IPS-15b (cell line): ENCODE data around the gene DCLK3.

Source experiments
- H3K27me3 ChIP-seq: one replicate; pipeline ENCODE4 v1.6.1; 2013; ENCODE audit warnings: low read length; ENCODE audit not compliant: control insufficient read depth, insufficient read depth
- H3K36me3 ChIP-seq: one replicate; pipeline ENCODE4 v1.6.1; 2013; ENCODE audit warnings: low read length; ENCODE audit not compliant: control insufficient read depth, insufficient read depth
- H3K4me1 ChIP-seq: one replicate; pipeline ENCODE4 v1.6.1; 2013; ENCODE audit warnings: mild to moderate bottlenecking, low read length; ENCODE audit not compliant: control insufficient read depth, insufficient read depth
- H3K4me3 ChIP-seq: one replicate; pipeline ENCODE4 v1.5.1; 2013; ENCODE audit warnings: low read depth, low read length
- H3K9ac ChIP-seq: one replicate; pipeline ENCODE4 v1.6.1; 2013; ENCODE audit warnings: low read depth, mild to moderate bottlenecking, low read length
- H3K9me3 ChIP-seq: one replicate; pipeline ENCODE4 v1.6.1; 2013; ENCODE audit warnings: mild to moderate bottlenecking, low read length; ENCODE audit not compliant: control insufficient read depth, insufficient read depth

Gene DCLK3

GRCh38 chr3:36733162-36733696 is 31.1 kb downstream of the DCLK3 start:
- H3K36me3 ChIP-seq, result no peaks in the 10 kb centered on the region
- no peaks in the 10 kb centered on the region for H3K9me3 ChIP-seq
- H3K4me3 ChIP-seq, result no peak overlapping the region
- H3K4me1 ChIP-seq, result no peaks in the 10 kb centered on the region
- no peaks in the 10 kb centered on the region for H3K27me3 ChIP-seq
- no peak overlapping the region for H3K9ac ChIP-seq

GRCh38 chr3:36730966-36731365 is 33.4 kb downstream of the DCLK3 start:
- no peaks in the 10 kb centered on the region for H3K36me3 ChIP-seq
- no peaks in the 10 kb centered on the region for H3K27me3 ChIP-seq
- no peaks in the 10 kb centered on the region for H3K4me1 ChIP-seq
- no peak overlapping the region for H3K9ac ChIP-seq
- no peaks in the 10 kb centered on the region for H3K9me3 ChIP-seq
- no peak overlapping the region for H3K4me3 ChIP-seq

GRCh38 chr3:36729204-36730056 is 34.9 kb downstream of the DCLK3 start:
- no peaks in the 10 kb centered on the region for H3K4me1 ChIP-seq
- H3K27me3 ChIP-seq, result no peaks in the 10 kb centered on the region
- no peak overlapping the region for H3K4me3 ChIP-seq
- H3K36me3 ChIP-seq, result no peaks in the 10 kb centered on the region
- no peaks in the 10 kb centered on the region for H3K9me3 ChIP-seq
- H3K9ac ChIP-seq, result no peak overlapping the region

GRCh38 chr3:36714343-36715086 is 49.8 kb downstream of the DCLK3 start:
- Histone ChIP-seq H3K27me3 (no peaks in the 10 kb centered on the region), H3K4me1 (no peaks in the 10 kb centered on the region), H3K4me3 (no peak overlapping the region), H3K9me3 (no peaks in the 10 kb centered on the region), H3K36me3 (no peaks in the 10 kb centered on the region), H3K9ac (no peak overlapping the region)

GRCh38 chr3:36713904-36714303 is 50.4 kb downstream of the DCLK3 start:
- Histone ChIP-seq H3K27me3 (no peaks in the 10 kb centered on the region), H3K9me3 (no peaks in the 10 kb centered on the region), H3K4me3 (no peak overlapping the region), H3K36me3 (no peaks in the 10 kb centered on the region), H3K9ac (no peak overlapping the region), H3K4me1 (no peaks in the 10 kb centered on the region)

DNA sequence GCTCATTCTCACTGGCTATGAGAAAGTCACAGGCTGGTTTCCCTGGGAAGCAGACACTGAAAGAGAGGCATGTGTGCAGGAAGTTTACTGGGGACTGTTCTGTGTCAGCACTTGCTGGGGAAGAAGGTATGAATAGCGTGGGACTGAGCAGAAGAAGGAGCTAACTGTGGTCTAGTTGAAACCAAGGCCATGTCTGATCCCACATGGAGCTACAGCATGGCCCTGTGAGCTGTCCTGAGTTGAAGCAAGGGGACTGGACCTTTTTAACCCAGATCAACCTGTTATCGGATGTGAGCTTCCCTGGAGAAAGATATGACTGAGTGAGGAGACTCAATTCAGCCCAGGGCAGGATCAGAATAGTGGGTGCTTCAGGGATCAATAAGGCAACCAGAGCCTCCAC is 53.7 kb downstream of the DCLK3 start:
- Histone ChIP-seq H3K36me3 (no peaks in the 10 kb centered on the region), H3K4me3 (no peak overlapping the region), H3K9ac (no peak overlapping the region), H3K9me3 (no peaks in the 10 kb centered on the region), H3K4me1 (no peaks in the 10 kb centered on the region), H3K27me3 (no peaks in the 10 kb centered on the region)

DNA sequence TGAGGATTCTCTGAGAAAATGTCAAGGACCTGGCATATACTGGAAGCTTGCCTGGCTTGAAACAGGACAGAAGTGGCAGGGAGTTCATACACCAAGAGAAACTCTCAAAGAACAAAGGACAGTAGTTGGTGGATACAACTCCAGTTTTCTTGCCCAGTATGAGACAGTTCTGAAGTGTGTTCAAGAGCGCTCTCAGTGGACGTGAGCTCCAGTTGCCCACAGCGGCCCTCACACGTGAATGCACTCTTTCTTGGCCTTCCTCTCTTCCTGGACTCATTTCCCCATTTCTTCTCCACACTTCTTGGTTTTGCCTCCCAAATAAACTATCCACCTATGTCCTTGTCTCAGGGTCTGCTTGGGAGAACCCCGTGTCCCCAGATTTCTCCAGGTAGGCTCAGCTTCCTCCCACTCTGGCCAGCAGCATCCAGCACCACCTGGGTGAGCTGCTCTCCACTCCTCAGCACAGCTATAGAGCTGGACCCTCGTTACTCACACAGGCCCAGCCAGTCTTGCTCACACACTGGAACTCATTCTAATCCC is 54.5 kb downstream of the DCLK3 start:
- H3K4me1 ChIP-seq, result no peaks in the 10 kb centered on the region
- no peak overlapping the region for H3K9ac ChIP-seq
- H3K27me3 ChIP-seq, result no peaks in the 10 kb centered on the region
- no peak overlapping the region for H3K4me3 ChIP-seq
- H3K36me3 ChIP-seq, result no peaks in the 10 kb centered on the region
- no peaks in the 10 kb centered on the region for H3K9me3 ChIP-seq

GRCh38 chr3:36709281-36709680 is 55.1 kb downstream of the DCLK3 start:
- H3K4me3 ChIP-seq, result no peak overlapping the region
- H3K9me3 ChIP-seq, result no peaks in the 10 kb centered on the region
- H3K4me1 ChIP-seq, result no peaks in the 10 kb centered on the region
- no peak overlapping the region for H3K9ac ChIP-seq
- H3K27me3 ChIP-seq, result no peaks in the 10 kb centered on the region
- H3K36me3 ChIP-seq, result no peaks in the 10 kb centered on the region

DNA sequence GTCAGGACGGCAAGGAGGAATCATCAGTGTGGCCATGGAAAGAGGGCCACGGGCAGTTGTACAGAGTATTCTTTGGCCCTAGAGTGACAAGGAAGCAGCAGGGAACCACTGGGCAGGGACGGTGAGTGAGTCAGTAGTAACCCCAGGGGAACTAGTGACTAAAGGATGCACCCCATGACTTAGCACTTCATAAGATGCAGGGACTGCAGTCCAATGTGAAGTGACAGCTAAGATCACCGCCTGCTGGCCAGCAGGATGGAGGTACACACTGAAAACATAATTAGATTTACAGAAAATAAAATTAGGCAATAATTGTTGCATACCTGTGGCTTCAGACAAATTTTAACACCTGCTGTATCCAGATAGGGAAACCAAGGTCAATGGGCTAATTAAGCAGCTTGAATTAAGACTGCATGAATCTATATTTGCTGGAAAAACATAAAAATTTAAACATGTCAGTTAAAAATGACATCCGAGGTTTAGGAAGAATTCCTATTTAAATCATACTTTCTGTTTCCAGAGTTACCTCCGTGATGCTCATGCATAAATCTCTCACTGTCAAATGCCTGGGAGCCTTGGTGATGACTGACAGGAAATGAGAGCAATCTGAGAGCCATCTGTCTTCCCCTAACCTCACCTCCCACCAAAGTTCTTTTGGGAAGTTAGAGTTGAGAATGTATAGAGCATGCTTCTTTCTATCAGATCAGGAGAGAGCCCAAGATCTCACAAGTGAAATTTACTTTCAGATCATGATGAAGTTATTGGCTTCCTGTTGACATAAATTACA is 56.5 kb downstream of the DCLK3 start:
- no peak overlapping the region for H3K9ac ChIP-seq
- no peaks in the 10 kb centered on the region for H3K4me1 ChIP-seq
- no peaks in the 10 kb centered on the region for H3K9me3 ChIP-seq
- no peaks in the 10 kb centered on the region for H3K36me3 ChIP-seq
- H3K4me3 ChIP-seq, result no peak overlapping the region
- no peaks in the 10 kb centered on the region for H3K27me3 ChIP-seq

- Histone ChIP-seq H3K9me3 (no peaks in the 10 kb centered on the region), H3K27me3 (no peaks in the 10 kb centered on the region), H3K36me3 (no peaks in the 10 kb centered on the region), H3K4me3 (no peak overlapping the region), H3K9ac (no peak overlapping the region), H3K4me1 (peaks cover 2% of the 10 kb centered on the region)
These were observed 59.3 kb downstream of the DCLK3 start for GRCh38 chr3:36705015-36705414.

DNA sequence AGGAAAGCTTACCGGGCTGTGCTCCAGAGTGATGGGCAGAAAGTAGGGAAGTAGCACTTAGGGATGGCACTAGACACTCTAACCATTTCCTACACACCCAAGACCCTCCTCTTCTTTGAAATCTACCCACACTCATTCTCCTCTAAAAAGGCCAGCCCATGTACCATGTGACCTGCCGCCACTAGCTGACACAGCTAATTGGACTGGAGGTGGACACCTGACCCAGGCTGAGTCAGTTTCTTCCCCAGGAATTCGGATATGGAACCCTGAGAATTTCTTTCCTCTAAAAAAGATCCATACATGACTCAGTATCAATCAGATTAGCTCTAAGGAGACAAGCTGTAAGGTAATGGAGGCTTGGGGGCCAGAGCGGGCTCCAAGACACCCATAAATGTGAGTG is 60.1 kb downstream of the DCLK3 start:
- Histone ChIP-seq H3K27me3 (no peaks in the 10 kb centered on the region), H3K36me3 (no peaks in the 10 kb centered on the region), H3K4me1 (peaks cover 5% of the 10 kb centered on the region), H3K9ac (no peak overlapping the region), H3K9me3 (no peaks in the 10 kb centered on the region), H3K4me3 (no peak overlapping the region)
